IMR-90 (cell line): Measurements from ENCODE around the gene F3. TPM values are rescaled to one million over a fixed set of nuclear protein-coding genes. Genes with fewer than 3 reads are reported as not detected.

Experiments used
- ATAC-seq: fragments of 200-7000 bp; cut with Tn5 transposase; 2 replicates; pipeline ENCODE4 v1.9.1; 2020; ENCODE audit warnings: low read depth, mild to moderate bottlenecking, moderate library complexity
- BruUV-seq: library from RNA; stranded (reverse); fragments of 400-500 nt; replicated peaks from 2 replicates; lab custom pipeline; 2021; lab: Mats Ljungman, UMichigan
- CTCF ChIA-PET: fragments of 300-600 bp; formaldehyde crosslinking; extraction: SDS; loops from one replicate; lab custom pipeline; 2021; ENCODE audit warnings: antibody characterized with exemption; lab: Yijun Ruan, JAX
- POLR2A ChIA-PET: fragments of 300-600 bp; sonication (Branson Sonifier 250); formaldehyde crosslinking; loops from one replicate; lab custom pipeline; 2022; ENCODE audit warnings: antibody characterized with exemption; ENCODE audit not compliant: unreplicated experiment; lab: Charles Lee
- DNase-seq: peaks from one replicate; pipeline ENCODE4 v3.0.0; 2013
- H2AFZ ChIP-seq: replicated peaks from 2 replicates; pipeline ENCODE3; 2013; ENCODE audit warnings: low read length, mild to moderate bottlenecking; ENCODE audit not compliant: poor library complexity
- H2AK5ac ChIP-seq: 2 replicates; pipeline ENCODE4 v1.6.1; 2013; ENCODE audit warnings: low read depth, low read length, inconsistent platforms
- H2AK9ac ChIP-seq: replicated peaks from 2 replicates; pipeline ENCODE3; 2013; ENCODE audit warnings: mild to moderate bottlenecking, low read depth, low read length, moderate library complexity; ENCODE audit not compliant: poor library complexity
- H2BK120ac ChIP-seq: 2 replicates; pipeline ENCODE4 v1.6.1; 2013; ENCODE audit warnings: low read depth, low read length, inconsistent platforms
- H2BK15ac ChIP-seq: 3 replicates; pipeline ENCODE4 v1.6.1; 2013; ENCODE audit warnings: low read depth, low read length, inconsistent platforms
- H2BK20ac ChIP-seq: 2 replicates; pipeline ENCODE4 v1.6.1; 2013; ENCODE audit warnings: low read depth, mild to moderate bottlenecking, inconsistent platforms, low read length, moderate library complexity
- H2BK5ac ChIP-seq: 2 replicates; pipeline ENCODE4 v1.6.1; 2013; ENCODE audit warnings: mild to moderate bottlenecking, low read depth, low read length, inconsistent platforms; ENCODE audit not compliant: poor library complexity, severe bottlenecking
- H3K14ac ChIP-seq: replicated peaks from 2 replicates; pipeline ENCODE4 v1.6.1; 2013; ENCODE audit warnings: low read depth, low read length, inconsistent platforms
- H3K18ac ChIP-seq: 2 replicates; pipeline ENCODE4 v1.6.1; 2013; ENCODE audit warnings: low read depth, low read length, control low read depth
- H3K23ac ChIP-seq: 2 replicates; pipeline ENCODE4 v1.6.1; 2013; ENCODE audit warnings: low read depth, low read length, inconsistent platforms
- H3K27ac ChIP-seq: 2 replicates; pipeline ENCODE4 v1.5.1; 2013; ENCODE audit warnings: mild to moderate bottlenecking, control low read depth, low read length; ENCODE audit not compliant: insufficient read depth
- H3K27me3 ChIP-seq: 2 replicates; pipeline ENCODE4 v1.6.1; 2013; ENCODE audit warnings: low read length; ENCODE audit not compliant: control insufficient read depth, insufficient read depth
- H3K36me3 ChIP-seq: 2 replicates; pipeline ENCODE4 v1.6.1; 2013; ENCODE audit warnings: low read length, mixed read lengths; ENCODE audit not compliant: control insufficient read depth, insufficient read depth
- H3K4ac ChIP-seq: 2 replicates; pipeline ENCODE4 v1.6.1; 2013; ENCODE audit warnings: low read depth, low read length, inconsistent platforms
- H3K4me1 ChIP-seq: 2 replicates; pipeline ENCODE4 v1.6.1; 2013; ENCODE audit warnings: low read length, mixed read lengths; ENCODE audit not compliant: control insufficient read depth, insufficient read depth
- H3K4me2 ChIP-seq: 2 replicates; pipeline ENCODE4 v1.6.1; 2013; ENCODE audit warnings: low read depth, mild to moderate bottlenecking, control low read depth, low read length, moderate library complexity
- H3K4me3 ChIP-seq: 2 replicates; pipeline ENCODE4 v1.5.1; 2013; ENCODE audit warnings: low read depth, mild to moderate bottlenecking, control low read depth, low read length, moderate library complexity; ENCODE audit not compliant: insufficient read depth
- H3K56ac ChIP-seq: 2 replicates; pipeline ENCODE4 v1.6.1; 2013; ENCODE audit warnings: low read length, inconsistent platforms; ENCODE audit not compliant: insufficient read depth; ENCODE audit errors: extremely low read depth
- H3K79me1 ChIP-seq, 2 experiments: 2 replicates each; pipeline ENCODE4 v1.6.1; 2013; ENCODE audit warnings: low read length in 2 of 2, inconsistent platforms in 1 of 2, low read depth in 1 of 2
- H3K9ac ChIP-seq: 2 replicates; pipeline ENCODE4 v1.6.1; 2013; ENCODE audit warnings: low read depth, low read length, control low read depth
- H3K9me1 ChIP-seq: 2 replicates; pipeline ENCODE4 v1.6.1; 2013; ENCODE audit warnings: low read length, inconsistent platforms; ENCODE audit not compliant: insufficient read depth
- H3K9me3 ChIP-seq: 2 replicates; pipeline ENCODE4 v1.6.1; 2013; ENCODE audit warnings: low read length; ENCODE audit not compliant: control insufficient read depth, insufficient read depth
- H4K20me1 ChIP-seq: 2 replicates; pipeline ENCODE4 v1.6.1; 2013; ENCODE audit warnings: low read length, inconsistent platforms; ENCODE audit not compliant: insufficient read depth
- H4K5ac ChIP-seq: 2 replicates; pipeline ENCODE4 v1.6.1; 2013; ENCODE audit warnings: mild to moderate bottlenecking, low read depth, low read length, control low read depth
- H4K8ac ChIP-seq, 2 experiments: 2 replicates each; pipeline ENCODE4 v1.6.1; 2013; ENCODE audit warnings: low read depth in 2 of 2, low read length in 2 of 2, control low read depth in 1 of 2, inconsistent platforms in 1 of 2
- H4K91ac ChIP-seq: 2 replicates; pipeline ENCODE4 v1.6.1; 2013; ENCODE audit warnings: low read depth, low read length, inconsistent platforms; ENCODE audit not compliant: insufficient read depth
- BHLHE40 ChIP-seq: fragments of 150-350 bp; IDR thresholded peaks from 2 replicates; pipeline ENCODE4 v1.6.1; 2016; ENCODE audit warnings: mild to moderate bottlenecking, low read depth, low read length
- CHD1 ChIP-seq: IDR thresholded peaks from 2 replicates; pipeline ENCODE4 v1.6.1; 2012; ENCODE audit warnings: low read depth, low read length, improper control_type of control experiment
- CTCF ChIP-seq: conservative IDR thresholded peaks from 2 replicates; pipeline ENCODE4 v1.5.1; 2012; ENCODE audit warnings: mild to moderate bottlenecking, low read depth, low read length, improper control_type of control experiment
- FOS ChIP-seq: fragments of 150-350 bp; IDR thresholded peaks from 2 replicates; pipeline ENCODE4 v1.6.1; 2016; ENCODE audit warnings: low read depth, low read length
- MXI1 ChIP-seq: IDR thresholded peaks from 2 replicates; pipeline ENCODE4 v1.6.1; 2012; ENCODE audit warnings: low read depth, mild to moderate bottlenecking, low read length, moderate library complexity, borderline replicate concordance
- POLR2A ChIP-seq: IDR thresholded peaks from 2 replicates; pipeline ENCODE4 v1.6.1; 2012; ENCODE audit warnings: mild to moderate bottlenecking, low read depth, low read length
- RAD21 ChIP-seq: IDR thresholded peaks from 2 replicates; pipeline ENCODE4 v1.6.1; 2012; ENCODE audit warnings: low read length, improper control_type of control experiment
- RCOR1 ChIP-seq: IDR thresholded peaks from 2 replicates; pipeline ENCODE4 v1.6.1; 2012; ENCODE audit warnings: mild to moderate bottlenecking, low read length, improper control_type of control experiment; ENCODE audit not compliant: insufficient replicate concordance
- RFX5 ChIP-seq: IDR thresholded peaks from 2 replicates; pipeline ENCODE4 v1.8.0; 2012; ENCODE audit warnings: low read depth, mild to moderate bottlenecking, low read length, moderate library complexity
- SMC3 ChIP-seq: fragments of 150-350 bp; IDR thresholded peaks from 2 replicates; pipeline ENCODE4 v1.6.1; 2016; ENCODE audit warnings: low read depth, mild to moderate bottlenecking, antibody characterized with exemption, low read length, moderate library complexity
- USF2 ChIP-seq: fragments of 150-350 bp; IDR thresholded peaks from 2 replicates; pipeline ENCODE4 v1.6.1; 2017; ENCODE audit warnings: mild to moderate bottlenecking, antibody characterized with exemption, low read length, low read depth
- WGBS, 2 experiments: methylation state at CpG; one replicate each; pipeline versions ENCODE4 v1.1.5 to v1.1.7; 2013; ENCODE audit warnings: missing lambda C conversion rate in 2 of 2; ENCODE audit not compliant: insufficient read length in 1 of 2; ENCODE audit errors: extremely low coverage in 2 of 2; 5-methylcytosine and 5-hydroxymethylcytosine counted together
- dilution Hi-C: fragments of 300-500 bp; cut with HindIII; formaldehyde crosslinking; loops from one replicate; pipeline ENCODE4 v1.14.3; 2018; ENCODE audit warnings: low sequenced_read_pairs; ENCODE audit not compliant: unreplicated experiment
- in situ Hi-C: fragments of 300-500 bp; cut with MboI; formaldehyde crosslinking; loops from 3 replicates; pipeline ENCODE4 v1.14.3; 2019; ENCODE audit warnings: low sequenced_read_pairs, inconsistent platforms, mixed read lengths
- intact Hi-C: fragments of 100-400 bp; cut with micrococcal nuclease; formaldehyde crosslinking; loops from 2 replicates; pipeline ENCODE4 v1.10.0; 2022
- polyA plus RNA-seq, 3 experiments: library from polyadenylated mRNA; depleted of rRNA; stranded (reverse); fragments of >200 nt; gene quantifications; 2 replicates each; pipeline ENCODE4 v1.2.3, GENCODE V29; 2012; ENCODE audit warnings: low replicate concordance in 1 of 3
- total RNA-seq: library from RNA; depleted of rRNA; stranded (reverse); fragments of >200 nt; gene quantifications from 2 replicates; pipeline ENCODE4 v1.2.3, GENCODE V29; 2012

Gene F3
- total and polyA plus RNA-seq, 2 of the 4 experiments (the other 2 are of a cell fraction), result 75.6 to 126 TPM

- intact Hi-C loops (no loop called here), in situ Hi-C loops (no loop called here), dilution Hi-C loops (no loop called here)
- Histone ChIP-seq H2AFZ (no peak overlapping the region), H3K36me3 (no peaks in the 10 kb centered on the region), H2BK120ac (peak overlapping the region; percentile 74; the same call in 1 of the 2 replicates), H3K18ac (no peak overlapping the region), H2AK9ac (no peak overlapping the region), H4K91ac (peak overlapping the region; percentile 46; the same call in 1 of the 2 replicates), H2BK15ac (peak overlapping the region; percentile 73; the same call in 2 of the 3 replicates), H2AK5ac (peak overlapping the region; percentile 53), H4K20me1 (no peaks in the 10 kb centered on the region), H3K9me1 (peaks cover 18% of the 10 kb centered on the region), H3K9ac (no peak overlapping the region), H4K5ac (no peak overlapping the region), H3K79me1 (peaks cover 0 to 2% of the 10 kb centered on the region in 2 experiments; a peak in 1 of 4 replicates), H3K9me3 (no peaks in the 10 kb centered on the region), H3K4me1 (peaks cover 19% of the 10 kb centered on the region), H3K23ac (peak overlapping the region; percentile 61; the same call in 1 of the 2 replicates), H2BK20ac (peak overlapping the region; percentile 23; the same call in 1 of the 2 replicates), H3K4ac (peak overlapping the region; percentile 22; the same call in 1 of the 2 replicates), H2BK5ac (no peak overlapping the region), H4K8ac (no peak overlapping the region), H3K56ac (no peak overlapping the region), H3K4me3 (no peak overlapping the region), H3K27ac (no peak overlapping the region), H3K14ac (peak overlapping the region; percentile 45; the same call in 1 of the 2 replicates), H3K27me3 (no peaks in the 10 kb centered on the region), H3K4me2 (no peak overlapping the region)
- CTCF ChIA-PET, result interaction anchor here (0.8 to 1.1 kb wide), 2 partner anchors 11 to 33 kb away, joined by 3 read pairs; no protein-coding TSS in a partner anchor
- DNase-seq (no peak), ATAC-seq (no peak)
- POLR2A ChIA-PET, result no interaction called here
- TF ChIP-seq SMC3 (no peak), FOS (no peak), RFX5 (no peak), RCOR1 (no peak), MXI1 (no peak), CHD1 (no peak), USF2 (no peak), POLR2A (no peak), RAD21 (no peak), CTCF (no peak), BHLHE40 (no peak)
- WGBS, 2 experiments, result 95% methylated on average over 4 of the region's 5 CpGs; no CpG with 5 or more reads in 1 of the 2 experiments
- BruUV-seq, result no TSS peak
These were observed 9.3 kb upstream of the F3 start for GRCh38 chr1:94550800-94551241.
